HCT116 (cell line): ENCODE measurements around the gene PLEKHA4. TPM values are rescaled to one million over a fixed set of nuclear protein-coding genes. Genes with fewer than 3 reads are reported as not detected.

ENCODE experiments used
- ATAC-seq: fragments of 200-7000 bp; cut with Tn5 transposase; 2 replicates; pipeline ENCODE4 v1.9.1; 2020; ENCODE audit warnings: mild to moderate bottlenecking, moderate library complexity
- BruUV-seq: library from RNA; stranded (reverse); fragments of 400-500 nt; replicated peaks from 2 replicates; lab custom pipeline; 2021; lab: Mats Ljungman, UMichigan
- CTCF ChIA-PET: fragments of 300-600 bp; sonication (Branson Sonifier 250); formaldehyde crosslinking; loops from one replicate; lab custom pipeline; 2021; ENCODE audit warnings: antibody characterized with exemption; lab: Charles Lee
- POLR2A ChIA-PET: fragments of 300-600, 350-600 bp; sonication (Branson Sonifier 250); formaldehyde crosslinking; loops from one replicate; lab custom pipeline; 2021; ENCODE audit warnings: antibody characterized with exemption; lab: Charles Lee
- RAD21 ChIA-PET, 2 experiments: fragments of 300-600 bp; sonication (Branson Sonifier 250); formaldehyde crosslinking; loops; one replicate each; lab custom pipeline; 2023; ENCODE audit warnings: low total read pairs in 2 of 2; ENCODE audit not compliant: uncharacterized antibody in 2 of 2, unreplicated experiment in 2 of 2, low non-redundant PET in 1 of 2; lab: Charles Lee
- DNase-seq: peaks from one replicate; pipeline ENCODE4 v3.0.0-alpha.2; 2010; ENCODE audit warnings: low read depth, low spot score
- H2AFZ ChIP-seq: fragments of 200-600 bp; shearing (Covaris generic), sonication (generic); 2 replicates; pipeline ENCODE4 v1.6.1; 2017; ENCODE audit warnings: low read depth, mixed run types, mixed read lengths, antibody characterized with exemption, low read length; ENCODE audit not compliant: poor library complexity, severe bottlenecking
- H3K27ac ChIP-seq: 2 replicates; pipeline ENCODE4 v1.5.1; 2012; ENCODE audit warnings: low read depth, low read length
- H3K27me3 ChIP-seq: fragments of 200-600 bp; sonication (generic); 2 replicates; pipeline ENCODE4 v1.6.1; 2016; ENCODE audit warnings: mixed run types, low read length, mixed read lengths; ENCODE audit not compliant: insufficient read depth
- H3K36me3 ChIP-seq, 2 experiments: fragments of 200-500 bp in 1 of 2; fragments of 200-600 bp in 1 of 2; sonication (Bioruptor generic) in 1 of 2; sonication (generic) in 1 of 2; 2 replicates each; pipeline versions ENCODE4 v1.5.1 to v1.6.1; 2014 to 2016; ENCODE audit warnings: low read length in 2 of 2, inconsistent platforms in 1 of 2, mixed read lengths in 1 of 2, mixed run types in 1 of 2; ENCODE audit not compliant: insufficient read depth in 2 of 2, control insufficient read depth in 1 of 2
- H3K4me1 ChIP-seq, 2 experiments: fragments of 200-600 bp in 1 of 2; sonication (generic) in 1 of 2; 2 replicates each; pipeline versions ENCODE4 v1.5.1 to v1.6.1; 2012 to 2017; ENCODE audit warnings: low read length in 2 of 2, inconsistent platforms in 1 of 2, mild to moderate bottlenecking in 1 of 2, mixed read lengths in 1 of 2, mixed run types in 1 of 2, moderate library complexity in 1 of 2; ENCODE audit not compliant: insufficient read depth in 2 of 2, control insufficient read depth in 1 of 2
- H3K4me2 ChIP-seq: fragments of 200-600 bp; sonication (generic); 2 replicates; pipeline ENCODE4 v1.6.1; 2017; ENCODE audit warnings: mixed run types, low read length, mixed read lengths
- H3K4me3 ChIP-seq, 2 experiments: fragments of 200-600 bp in 1 of 2; sonication (generic) in 1 of 2; replicated peaks in 1 of 2; 2 replicates each; pipeline ENCODE4 v1.5.1; 2011 to 2016; ENCODE audit warnings: low read length in 2 of 2, control low read depth in 1 of 2, low read depth in 1 of 2, mild to moderate bottlenecking in 1 of 2, mixed read lengths in 1 of 2, mixed run types in 1 of 2
- H3K79me2 ChIP-seq: fragments of 200-600 bp; sonication (generic); 2 replicates; pipeline ENCODE4 v1.6.1; 2017; ENCODE audit warnings: mild to moderate bottlenecking, mixed run types, low read length, moderate library complexity, mixed read lengths; ENCODE audit not compliant: insufficient read depth
- H3K9ac ChIP-seq: fragments of 200-600 bp; sonication (generic); 2 replicates; pipeline ENCODE4 v1.6.1; 2016; ENCODE audit warnings: low read length, mixed read lengths
- H3K9me2 ChIP-seq: fragments of 200-600 bp; sonication (generic), shearing (Covaris generic); 2 replicates; pipeline ENCODE4 v1.6.1; 2017; ENCODE audit warnings: mixed run types, mild to moderate bottlenecking, moderate library complexity; ENCODE audit not compliant: insufficient read depth
- H3K9me3 ChIP-seq, 2 experiments: fragments of 200-500 bp in 1 of 2; fragments of 200-600 bp in 1 of 2; sonication (Bioruptor generic) in 1 of 2; sonication (generic) in 1 of 2; 2 replicates each; pipeline ENCODE4 v1.6.1; 2014 to 2017; ENCODE audit warnings: low read length in 2 of 2, mixed read lengths in 2 of 2, inconsistent platforms in 1 of 2, low read depth in 1 of 2, mild to moderate bottlenecking in 1 of 2, mixed run types in 1 of 2, moderate library complexity in 1 of 2; ENCODE audit not compliant: control insufficient read depth in 1 of 2, insufficient read depth in 1 of 2
- H4K20me1 ChIP-seq: fragments of 200-600 bp; sonication (generic), shearing (Covaris generic); 2 replicates; pipeline ENCODE4 v1.6.1; 2017; ENCODE audit warnings: mixed run types, mild to moderate bottlenecking, moderate library complexity; ENCODE audit not compliant: insufficient read depth
- CTCF ChIP-seq, 3 experiments: fragments of 200-600 bp in 1 of 3; sonication (generic) in 1 of 3; IDR thresholded peaks in 2 of 3; conservative IDR thresholded peaks in 1 of 3; 2 replicates each; pipeline ENCODE4 v1.5.1; 2012 to 2017; ENCODE audit warnings: low read depth in 2 of 3, low read length in 2 of 3, antibody characterized with exemption in 1 of 3, borderline replicate concordance in 1 of 3, control low read depth in 1 of 3, mild to moderate bottlenecking in 1 of 3, mixed read lengths in 1 of 3, mixed run types in 1 of 3, moderate library complexity in 1 of 3; ENCODE audit not compliant: insufficient read depth in 1 of 3
- ELF1 ChIP-seq: IDR thresholded peaks from 2 replicates; pipeline ENCODE4 v1.6.1; 2012; ENCODE audit warnings: low read depth, borderline replicate concordance
- EZH2 ChIP-seq: fragments of 200-600 bp; sonication (generic); IDR thresholded peaks from 2 replicates; pipeline ENCODE4 v1.6.1; 2017; ENCODE audit warnings: antibody characterized with exemption, mixed run types
- FOSL1 ChIP-seq: IDR thresholded peaks from 2 replicates; pipeline ENCODE4 v1.6.1; 2012; ENCODE audit warnings: low read depth
- JUND ChIP-seq: IDR thresholded peaks from 2 replicates; pipeline ENCODE4 v1.6.1; 2012
- MAX ChIP-seq: IDR thresholded peaks from 2 replicates; pipeline ENCODE4 v1.6.1; 2012
- YY1 ChIP-seq: IDR thresholded peaks from 2 replicates; pipeline ENCODE4 v1.6.1; 2011; ENCODE audit warnings: low read length, low read depth, moderate library complexity, mild to moderate bottlenecking; ENCODE audit not compliant: insufficient replicate concordance; ENCODE audit errors: extremely low read depth
- ZFX ChIP-seq: fragments of 450-650 bp; IDR thresholded peaks from 2 replicates; pipeline ENCODE4 v1.6.1; 2017
- intact Hi-C: fragments of 100-400 bp; cut with micrococcal nuclease; formaldehyde crosslinking; loops from 2 replicates; pipeline ENCODE4 v1.10.0; 2022
- total RNA-seq: library from RNA; stranded (reverse); gene quantifications from one replicate; pipeline ENCODE4 v1.2.1, GENCODE V29; 2021; ENCODE audit not compliant: unreplicated experiment

Gene PLEKHA4
- total RNA-seq, 1 experiment from 2014 or later, result 20.4 TPM

- no peaks in the 10 kb centered on the region for H3K79me2 ChIP-seq
- H3K9me2 ChIP-seq, result no peaks in the 10 kb centered on the region
- H3K4me3 ChIP-seq, result no peak overlapping the region
- H3K36me3 ChIP-seq, result no peaks in the 10 kb centered on the region
- BruUV-seq, result no TSS peak
- intact Hi-C loops, result no loop called here
- ChIA-PET POLR2A (no interaction called here), CTCF (interaction anchor here (1.5 kb wide), 1 partner anchor 23 kb away, joined by 5 read pairs; no protein-coding TSS in a partner anchor), RAD21 (no interaction called here)
- no peaks in the 10 kb centered on the region for H4K20me1 ChIP-seq
- ATAC-seq, result no peak
- no peak overlapping the region for H3K4me2 ChIP-seq
- peaks cover 29 to 32% of the 10 kb centered on the region in 2 experiments for H3K4me1 ChIP-seq
- no peaks in the 10 kb centered on the region for H3K27me3 ChIP-seq
- no peak for DNase-seq
- H3K27ac ChIP-seq, result no peak overlapping the region; the same call in 1 of the 2 replicates
- H3K9me3 ChIP-seq, result no peaks in the 10 kb centered on the region
- H3K9ac ChIP-seq, result no peak overlapping the region
- no peak for TF ChIP-seq CTCF (IDR thresholded peaks at IDR 0.05 in 2 of 3, conservative IDR thresholded peaks at IDR 0.05 in 1 of 3; ENCODE audit: borderline replicate concordance in 1 of 3, insufficient read depth in 1 of 3, low read depth in 2 of 3, low read length in 2 of 3)
- TF ChIP-seq ZFX, result no peak
- no peak for TF ChIP-seq MAX
- no peak for TF ChIP-seq YY1
- TF ChIP-seq FOSL1, result no peak
- TF ChIP-seq JUND, result no peak
- TF ChIP-seq EZH2, result no peak
- no peak for TF ChIP-seq ELF1
- no peak overlapping the region for H2AFZ ChIP-seq
Observed at GRCh38 chr19:48818234-48818820, 50.1 kb downstream of the PLEKHA4 start.
